Measurements from ENCODE around the gene ARID4B. TPM values are rescaled to one million over a fixed set of nuclear protein-coding genes. Genes with fewer than 3 reads are reported as not detected.

Gene ARID4B
- total RNA-seq, 1 experiment from 2014 or later = 17.6 TPM

DNA sequence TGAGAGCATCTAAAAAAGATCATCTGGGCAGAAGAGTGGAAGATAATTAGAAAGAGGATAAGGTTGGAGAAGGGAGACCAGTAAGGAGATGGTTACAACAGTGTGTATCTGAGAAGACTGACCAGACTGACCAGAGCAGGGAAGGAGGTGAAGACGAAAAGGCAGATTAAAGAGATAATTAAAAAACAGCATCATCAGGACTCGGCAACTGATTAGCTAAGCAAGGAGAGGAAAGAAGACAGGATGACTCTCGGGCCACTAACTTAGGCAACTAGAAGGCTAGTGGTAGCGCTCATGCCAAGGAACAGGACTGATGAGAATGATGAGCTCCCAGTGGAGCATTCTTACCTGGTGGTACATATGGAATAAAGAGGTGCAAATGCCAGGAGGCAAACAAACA, 170.8 kb downstream of the ARID4B start:
- intact Hi-C loops (cut with micrococcal nuclease; ENCODE audit: unreplicated experiment) = no loop called here
- ChIA-PET POLR2A (ENCODE audit: low non-redundant PET) (no interaction called here), CTCF (no interaction called here)
- no peak overlapping the region for H3K27ac ChIP-seq (ENCODE audit: low read depth, low read length, poor library complexity, severe bottlenecking)
- no TSS peak for BruUV-seq (replicated peaks)
- TF ChIP-seq, protein P1, sequence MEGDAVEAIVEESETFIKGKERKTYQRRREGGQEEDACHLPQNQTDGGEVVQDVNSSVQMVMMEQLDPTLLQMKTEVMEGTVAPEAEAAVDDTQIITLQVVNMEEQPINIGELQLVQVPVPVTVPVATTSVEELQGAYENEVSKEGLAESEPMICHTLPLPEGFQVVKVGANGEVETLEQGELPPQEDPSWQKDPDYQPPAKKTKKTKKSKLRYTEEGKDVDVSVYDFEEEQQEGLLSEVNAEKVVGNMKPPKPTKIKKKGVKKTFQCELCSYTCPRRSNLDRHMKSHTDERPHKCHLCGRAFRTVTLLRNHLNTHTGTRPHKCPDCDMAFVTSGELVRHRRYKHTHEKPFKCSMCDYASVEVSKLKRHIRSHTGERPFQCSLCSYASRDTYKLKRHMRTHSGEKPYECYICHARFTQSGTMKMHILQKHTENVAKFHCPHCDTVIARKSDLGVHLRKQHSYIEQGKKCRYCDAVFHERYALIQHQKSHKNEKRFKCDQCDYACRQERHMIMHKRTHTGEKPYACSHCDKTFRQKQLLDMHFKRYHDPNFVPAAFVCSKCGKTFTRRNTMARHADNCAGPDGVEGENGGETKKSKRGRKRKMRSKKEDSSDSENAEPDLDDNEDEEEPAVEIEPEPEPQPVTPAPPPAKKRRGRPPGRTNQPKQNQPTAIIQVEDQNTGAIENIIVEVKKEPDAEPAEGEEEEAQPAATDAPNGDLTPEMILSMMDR (conservative IDR thresholded peaks at IDR 0.05; ENCODE audit: low read depth, low read length) = no peak
- TF ChIP-seq EZH2 (IDR thresholded peaks at IDR 0.05; ENCODE audit: borderline replicate concordance, low read depth, low read length, poor library complexity, severe bottlenecking) = no peak
- H3K9me3 ChIP-seq (ENCODE audit: low read depth, low read length, poor library complexity, severe bottlenecking) = no peaks in the 10 kb centered on the region
- H3K4me3 ChIP-seq (ENCODE audit: low read depth, low read length, poor library complexity, severe bottlenecking) = no peak overlapping the region
- H3K4me1 ChIP-seq (ENCODE audit: insufficient read depth, low read length, poor library complexity, severe bottlenecking) = no peaks in the 10 kb centered on the region
- H3K27me3 ChIP-seq (replicated peaks; ENCODE audit: insufficient read depth, low read depth, low read length, poor library complexity) = no peaks in the 10 kb centered on the region
- H3K36me3 ChIP-seq (ENCODE audit: insufficient read depth, low read length, poor library complexity, severe bottlenecking) = peaks cover 8% of the 10 kb centered on the region
- DNase-seq (ENCODE audit: low spot score) = no peak

DNA sequence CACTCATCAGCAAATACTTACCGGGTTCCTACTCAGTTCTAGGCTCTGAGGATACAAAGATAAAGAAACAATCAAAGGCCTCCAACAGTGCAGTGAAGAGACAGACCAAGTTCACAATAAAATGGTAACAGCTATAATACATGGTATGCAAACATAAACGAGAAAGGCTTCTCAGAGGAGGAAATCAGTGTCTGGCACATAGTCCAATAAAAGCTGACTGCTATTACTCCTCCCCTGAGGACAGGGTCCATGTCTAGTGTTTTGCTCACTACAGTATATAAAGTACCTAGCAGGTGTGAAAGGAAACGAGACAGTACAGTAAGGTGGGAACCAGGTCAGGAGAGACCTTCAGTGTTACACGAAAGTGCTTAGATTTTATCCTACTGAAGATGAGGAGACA, 171.2 kb downstream of the ARID4B start:
- intact Hi-C loops (cut with micrococcal nuclease; ENCODE audit: unreplicated experiment) = no loop called here
- Histone ChIP-seq H3K27me3 (replicated peaks; ENCODE audit: insufficient read depth, low read depth, low read length, poor library complexity) (no peaks in the 10 kb centered on the region), H3K27ac (ENCODE audit: low read depth, low read length, poor library complexity, severe bottlenecking) (no peak overlapping the region), H3K9me3 (ENCODE audit: low read depth, low read length, poor library complexity, severe bottlenecking) (no peaks in the 10 kb centered on the region), H3K4me1 (ENCODE audit: insufficient read depth, low read length, poor library complexity, severe bottlenecking) (no peaks in the 10 kb centered on the region), H3K4me3 (ENCODE audit: low read depth, low read length, poor library complexity, severe bottlenecking) (no peak overlapping the region), H3K36me3 (ENCODE audit: insufficient read depth, low read length, poor library complexity, severe bottlenecking) (peaks cover 8% of the 10 kb centered on the region)
- no TSS peak for BruUV-seq (replicated peaks)
- no peak for TF ChIP-seq EZH2 (IDR thresholded peaks at IDR 0.05; ENCODE audit: borderline replicate concordance, low read depth, low read length, poor library complexity, severe bottlenecking)
- TF ChIP-seq, protein P1 (conservative IDR thresholded peaks at IDR 0.05; ENCODE audit: low read depth, low read length) = no peak
- DNase-seq (ENCODE audit: low spot score) = no peak
- POLR2A ChIA-PET (ENCODE audit: low non-redundant PET) = no interaction called here
- CTCF ChIA-PET = no interaction called here

DNA sequence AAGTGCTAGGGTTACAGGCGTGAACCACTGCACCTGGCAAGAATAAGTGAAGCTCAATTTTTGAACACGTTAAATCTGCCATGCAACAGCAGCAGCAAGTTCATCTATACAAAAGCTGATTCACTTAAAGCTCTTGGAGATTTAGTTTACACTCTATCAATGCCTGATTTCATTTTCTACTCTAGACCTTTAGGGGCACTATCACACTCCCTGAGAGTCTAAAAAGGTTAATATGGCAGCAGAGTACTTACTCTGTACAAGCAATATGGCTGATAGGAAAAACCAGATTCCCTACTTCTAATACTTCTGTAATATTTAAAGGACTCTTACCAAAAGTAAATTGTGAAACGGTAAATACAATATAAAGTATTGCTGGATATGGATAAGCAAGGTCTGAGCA, 171.7 kb downstream of the ARID4B start:
- Histone ChIP-seq H3K27ac (ENCODE audit: low read depth, low read length, poor library complexity, severe bottlenecking) (no peak overlapping the region), H3K27me3 (replicated peaks; ENCODE audit: insufficient read depth, low read depth, low read length, poor library complexity) (no peaks in the 10 kb centered on the region), H3K36me3 (ENCODE audit: insufficient read depth, low read length, poor library complexity, severe bottlenecking) (peaks cover 8% of the 10 kb centered on the region), H3K4me1 (ENCODE audit: insufficient read depth, low read length, poor library complexity, severe bottlenecking) (no peaks in the 10 kb centered on the region), H3K4me3 (ENCODE audit: low read depth, low read length, poor library complexity, severe bottlenecking) (no peak overlapping the region), H3K9me3 (ENCODE audit: low read depth, low read length, poor library complexity, severe bottlenecking) (no peaks in the 10 kb centered on the region)
- POLR2A ChIA-PET (ENCODE audit: low non-redundant PET) = no interaction called here
- DNase-seq (ENCODE audit: low spot score) = no peak
- BruUV-seq (replicated peaks) = no TSS peak
- intact Hi-C loops (cut with micrococcal nuclease; ENCODE audit: unreplicated experiment) = no loop called here
- TF ChIP-seq, protein P1 (conservative IDR thresholded peaks at IDR 0.05; ENCODE audit: low read depth, low read length) = no peak
- TF ChIP-seq EZH2 (IDR thresholded peaks at IDR 0.05; ENCODE audit: borderline replicate concordance, low read depth, low read length, poor library complexity, severe bottlenecking) = no peak
- CTCF ChIA-PET = no interaction called here

Measured in A673 (cell line).